Neural cell (in vitro differentiated cells): ENCODE measurements around the gene MRC1. TPM values are rescaled to one million over a fixed set of nuclear protein-coding genes. Genes with fewer than 3 reads are reported as not detected.

ENCODE experiments used
- H2AFZ ChIP-seq: fragments of 200-600, 300-800 bp; sonication (generic), shearing (Covaris generic); 2 replicates; pipeline ENCODE4 v1.6.0; 2014; ENCODE audit warnings: low read depth, mild to moderate bottlenecking, antibody characterized with exemption, low read length, moderate library complexity
- H3F3A ChIP-seq: fragments of 200-600 bp; shearing (Covaris generic); 2 replicates; pipeline ENCODE4 v1.6.1; 2016; ENCODE audit warnings: mild to moderate bottlenecking, moderate library complexity, mixed read lengths, antibody characterized with exemption, low read length; ENCODE audit not compliant: insufficient read depth, poor library complexity, severe bottlenecking
- H3K27ac ChIP-seq: fragments of 200-600, 300-800 bp; sonication (generic), shearing (Covaris generic); 2 replicates; pipeline ENCODE4 v1.5.1; 2014; ENCODE audit warnings: mild to moderate bottlenecking, low read length, moderate library complexity
- H3K27me3 ChIP-seq: fragments of 300-800, 200-600 bp; sonication (generic), shearing (Covaris generic); 2 replicates; pipeline ENCODE4 v1.6.0; 2014; ENCODE audit warnings: mild to moderate bottlenecking, low read depth, low read length, moderate library complexity; ENCODE audit not compliant: insufficient read depth
- H3K36me3 ChIP-seq: fragments of 300-800, 200-600 bp; sonication (generic), shearing (Covaris generic); 2 replicates; pipeline ENCODE4 v1.5.1; 2014; ENCODE audit warnings: mild to moderate bottlenecking, antibody characterized with exemption, low read length, moderate library complexity; ENCODE audit not compliant: insufficient read depth
- H3K4me2 ChIP-seq: fragments of 300-800, 200-600 bp; sonication (generic), shearing (Covaris generic); 2 replicates; pipeline ENCODE4 v1.6.0; 2014; ENCODE audit warnings: mild to moderate bottlenecking, low read length
- H3K4me3 ChIP-seq: fragments of 300-800, 200-600 bp; sonication (generic), shearing (Covaris generic); 2 replicates; pipeline ENCODE4 v1.5.1; 2014; ENCODE audit warnings: mild to moderate bottlenecking, low read length, moderate library complexity
- H3K79me2 ChIP-seq: fragments of 200-600 bp; shearing (Covaris generic); replicated peaks from 2 replicates; pipeline ENCODE4 v1.6.0; 2014; ENCODE audit warnings: mild to moderate bottlenecking, low read length, moderate library complexity; ENCODE audit not compliant: insufficient read depth
- H3K9ac ChIP-seq: fragments of 300-800, 200-600 bp; sonication (generic), shearing (Covaris generic); 2 replicates; pipeline ENCODE4 v1.6.1; 2016; ENCODE audit warnings: mild to moderate bottlenecking, low read length, mixed read lengths
- H3K9me2 ChIP-seq: fragments of 200-600 bp; shearing (Covaris generic); 2 replicates; pipeline ENCODE4 v1.6.1; 2016; ENCODE audit warnings: mild to moderate bottlenecking, low read length, mixed read lengths; ENCODE audit not compliant: insufficient read depth
- H3K9me3 ChIP-seq: fragments of 200-600, 300-800 bp; sonication (generic), shearing (Covaris generic); 2 replicates; pipeline ENCODE4 v1.6.1; 2016; ENCODE audit warnings: mild to moderate bottlenecking, mixed run types, low read length, moderate library complexity, mixed read lengths
- H4K20me1 ChIP-seq: fragments of 200-600 bp; shearing (Covaris generic); 2 replicates; pipeline ENCODE4 v1.6.1; 2016; ENCODE audit warnings: mild to moderate bottlenecking, mixed run types; ENCODE audit not compliant: insufficient read depth
- EP300 ChIP-seq: fragments of 450-650 bp; conservative IDR thresholded peaks from 2 replicates; pipeline ENCODE4 v1.6.1; 2014; ENCODE audit warnings: antibody characterized with exemption, mild to moderate bottlenecking, moderate library complexity; ENCODE audit not compliant: poor library complexity, severe bottlenecking
- EZH2 ChIP-seq: fragments of 200-600, 300-800 bp; shearing (Covaris generic), sonication (generic); IDR thresholded peaks from 2 replicates; pipeline ENCODE4 v1.6.1; 2014; ENCODE audit warnings: antibody characterized with exemption, low read length, borderline replicate concordance, mild to moderate bottlenecking; ENCODE audit not compliant: insufficient read depth, poor library complexity, severe bottlenecking
- MXI1 ChIP-seq: fragments of 450-650 bp; conservative IDR thresholded peaks from 2 replicates; pipeline ENCODE4 v1.6.1; 2014; ENCODE audit warnings: antibody characterized with exemption, mild to moderate bottlenecking; ENCODE audit not compliant: poor library complexity, severe bottlenecking
- POLR2AphosphoS5 ChIP-seq: IDR thresholded peaks from 2 replicates; pipeline ENCODE4 v1.6.1; 2012
- RAD21 ChIP-seq: fragments of 450-650 bp; conservative IDR thresholded peaks from 2 replicates; pipeline ENCODE4 v1.6.1; 2014; ENCODE audit warnings: antibody characterized with exemption, mild to moderate bottlenecking, moderate library complexity
- SMC3 ChIP-seq: fragments of 450-650 bp; conservative IDR thresholded peaks from 2 replicates; pipeline ENCODE4 v1.6.1; 2014; ENCODE audit warnings: antibody characterized with exemption, mild to moderate bottlenecking, moderate library complexity; ENCODE audit not compliant: poor library complexity
- TAF1 ChIP-seq: IDR thresholded peaks from 2 replicates; pipeline ENCODE4 v1.6.1; 2012; ENCODE audit warnings: low read depth
- polyA plus RNA-seq: library from polyadenylated mRNA; depleted of rRNA; stranded (reverse); fragments of >200 nt; gene quantifications from 2 replicates; pipeline ENCODE4 v1.2.3, GENCODE V29; 2014
- TF ChIP-seq, protein P1 (sequence below): fragments of 450-650 bp; IDR thresholded peaks from 2 replicates; pipeline ENCODE4 v1.5.1; 2014; ENCODE audit warnings: antibody characterized with exemption, mild to moderate bottlenecking, moderate library complexity; ENCODE audit not compliant: poor library complexity, severe bottlenecking
- TF ChIP-seq, protein P2 (sequence below): IDR thresholded peaks from 2 replicates; pipeline ENCODE4 v1.6.1; 2012; ENCODE audit warnings: borderline replicate concordance

Gene MRC1
- polyA plus RNA-seq, 1 donor from 2014 or later = not detected

DNA sequence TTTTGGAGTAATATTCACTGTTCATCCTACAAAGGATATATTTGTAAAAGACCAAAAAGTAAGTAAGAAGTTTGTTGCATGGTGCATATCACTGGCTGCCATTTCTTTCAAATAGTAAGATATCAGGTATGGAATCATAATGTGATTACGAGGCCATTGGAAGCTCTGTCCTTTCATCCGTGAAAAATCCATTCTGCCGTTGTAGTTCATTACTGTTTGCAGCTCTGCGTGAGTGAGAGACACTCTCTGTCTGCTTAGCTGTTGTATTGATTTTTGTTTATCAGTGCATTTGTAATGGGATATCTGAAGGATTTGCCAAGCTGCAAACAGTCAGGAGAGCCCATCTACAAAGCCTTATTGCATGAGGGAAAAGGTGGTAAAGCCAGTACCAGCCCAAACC is 98.5 kb downstream of the MRC1 start:
- no peaks in the 10 kb centered on the region for H4K20me1 ChIP-seq
- H3K4me2 ChIP-seq = no peak overlapping the region
- H3K4me3 ChIP-seq = no peak overlapping the region
- no peaks in the 10 kb centered on the region for H3K9me2 ChIP-seq
- no peaks in the 10 kb centered on the region for H3F3A ChIP-seq
- H3K9ac ChIP-seq = no peak overlapping the region
- H2AFZ ChIP-seq = no peak overlapping the region
- no peak for TF ChIP-seq SMC3
- TF ChIP-seq POLR2AphosphoS5 = peak; percentile 48
- TF ChIP-seq RAD21 = no peak
- TF ChIP-seq MXI1 = no peak
- no peaks in the 10 kb centered on the region for H3K9me3 ChIP-seq
- no peaks in the 10 kb centered on the region for H3K27me3 ChIP-seq
- H3K36me3 ChIP-seq = no peaks in the 10 kb centered on the region
- H3K79me2 ChIP-seq = no peaks in the 10 kb centered on the region
- H3K27ac ChIP-seq = no peak overlapping the region

DNA sequence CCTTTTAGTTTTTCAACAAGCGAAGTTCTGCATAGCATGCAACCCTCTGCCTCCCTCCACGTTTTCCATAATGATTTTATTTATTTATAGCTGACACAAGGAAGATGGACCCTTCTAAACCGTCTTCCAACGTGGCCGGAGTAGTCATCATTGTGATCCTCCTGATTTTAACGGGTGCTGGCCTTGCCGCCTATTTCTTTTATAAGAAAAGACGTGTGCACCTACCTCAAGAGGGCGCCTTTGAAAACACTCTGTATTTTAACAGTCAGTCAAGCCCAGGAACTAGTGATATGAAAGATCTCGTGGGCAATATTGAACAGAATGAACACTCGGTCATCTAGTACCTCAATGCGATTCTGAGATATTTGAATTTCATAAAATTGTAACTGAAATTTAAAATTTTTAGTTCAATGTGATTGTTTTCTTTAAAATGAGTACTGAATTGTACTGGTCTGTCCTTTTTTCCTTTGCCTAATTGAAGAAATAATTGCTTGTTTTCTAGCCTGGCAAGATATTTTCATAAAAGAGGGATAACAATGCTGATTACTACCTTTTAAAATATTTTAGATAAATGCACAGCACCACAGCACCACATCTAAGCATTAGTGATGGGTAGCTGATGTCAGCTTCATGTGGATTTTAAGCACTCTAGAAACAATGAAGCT is 101.1 kb downstream of the MRC1 start:
- no peaks in the 10 kb centered on the region for H3K79me2 ChIP-seq
- H3K36me3 ChIP-seq = no peaks in the 10 kb centered on the region
- H2AFZ ChIP-seq = no peak overlapping the region
- no peak overlapping the region for H3K4me2 ChIP-seq
- H4K20me1 ChIP-seq = no peaks in the 10 kb centered on the region
- H3K9ac ChIP-seq = no peak overlapping the region
- no peaks in the 10 kb centered on the region for H3F3A ChIP-seq
- TF ChIP-seq, protein P1, sequence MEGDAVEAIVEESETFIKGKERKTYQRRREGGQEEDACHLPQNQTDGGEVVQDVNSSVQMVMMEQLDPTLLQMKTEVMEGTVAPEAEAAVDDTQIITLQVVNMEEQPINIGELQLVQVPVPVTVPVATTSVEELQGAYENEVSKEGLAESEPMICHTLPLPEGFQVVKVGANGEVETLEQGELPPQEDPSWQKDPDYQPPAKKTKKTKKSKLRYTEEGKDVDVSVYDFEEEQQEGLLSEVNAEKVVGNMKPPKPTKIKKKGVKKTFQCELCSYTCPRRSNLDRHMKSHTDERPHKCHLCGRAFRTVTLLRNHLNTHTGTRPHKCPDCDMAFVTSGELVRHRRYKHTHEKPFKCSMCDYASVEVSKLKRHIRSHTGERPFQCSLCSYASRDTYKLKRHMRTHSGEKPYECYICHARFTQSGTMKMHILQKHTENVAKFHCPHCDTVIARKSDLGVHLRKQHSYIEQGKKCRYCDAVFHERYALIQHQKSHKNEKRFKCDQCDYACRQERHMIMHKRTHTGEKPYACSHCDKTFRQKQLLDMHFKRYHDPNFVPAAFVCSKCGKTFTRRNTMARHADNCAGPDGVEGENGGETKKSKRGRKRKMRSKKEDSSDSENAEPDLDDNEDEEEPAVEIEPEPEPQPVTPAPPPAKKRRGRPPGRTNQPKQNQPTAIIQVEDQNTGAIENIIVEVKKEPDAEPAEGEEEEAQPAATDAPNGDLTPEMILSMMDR = peak; percentile 58
- TF ChIP-seq EZH2 (no peak), SMC3 (peak; percentile 55), TAF1 (no peak), POLR2AphosphoS5 (no peak), EP300 (no peak), RAD21 (peak; percentile 40), MXI1 (no peak)
- TF ChIP-seq, protein P2, sequence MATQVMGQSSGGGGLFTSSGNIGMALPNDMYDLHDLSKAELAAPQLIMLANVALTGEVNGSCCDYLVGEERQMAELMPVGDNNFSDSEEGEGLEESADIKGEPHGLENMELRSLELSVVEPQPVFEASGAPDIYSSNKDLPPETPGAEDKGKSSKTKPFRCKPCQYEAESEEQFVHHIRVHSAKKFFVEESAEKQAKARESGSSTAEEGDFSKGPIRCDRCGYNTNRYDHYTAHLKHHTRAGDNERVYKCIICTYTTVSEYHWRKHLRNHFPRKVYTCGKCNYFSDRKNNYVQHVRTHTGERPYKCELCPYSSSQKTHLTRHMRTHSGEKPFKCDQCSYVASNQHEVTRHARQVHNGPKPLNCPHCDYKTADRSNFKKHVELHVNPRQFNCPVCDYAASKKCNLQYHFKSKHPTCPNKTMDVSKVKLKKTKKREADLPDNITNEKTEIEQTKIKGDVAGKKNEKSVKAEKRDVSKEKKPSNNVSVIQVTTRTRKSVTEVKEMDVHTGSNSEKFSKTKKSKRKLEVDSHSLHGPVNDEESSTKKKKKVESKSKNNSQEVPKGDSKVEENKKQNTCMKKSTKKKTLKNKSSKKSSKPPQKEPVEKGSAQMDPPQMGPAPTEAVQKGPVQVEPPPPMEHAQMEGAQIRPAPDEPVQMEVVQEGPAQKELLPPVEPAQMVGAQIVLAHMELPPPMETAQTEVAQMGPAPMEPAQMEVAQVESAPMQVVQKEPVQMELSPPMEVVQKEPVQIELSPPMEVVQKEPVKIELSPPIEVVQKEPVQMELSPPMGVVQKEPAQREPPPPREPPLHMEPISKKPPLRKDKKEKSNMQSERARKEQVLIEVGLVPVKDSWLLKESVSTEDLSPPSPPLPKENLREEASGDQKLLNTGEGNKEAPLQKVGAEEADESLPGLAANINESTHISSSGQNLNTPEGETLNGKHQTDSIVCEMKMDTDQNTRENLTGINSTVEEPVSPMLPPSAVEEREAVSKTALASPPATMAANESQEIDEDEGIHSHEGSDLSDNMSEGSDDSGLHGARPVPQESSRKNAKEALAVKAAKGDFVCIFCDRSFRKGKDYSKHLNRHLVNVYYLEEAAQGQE = no peak
- no peaks in the 10 kb centered on the region for H3K9me3 ChIP-seq
- no peak overlapping the region for H3K27ac ChIP-seq
- H3K4me3 ChIP-seq = no peak overlapping the region
- H3K9me2 ChIP-seq = no peaks in the 10 kb centered on the region
- no peaks in the 10 kb centered on the region for H3K27me3 ChIP-seq
